DMS153 treated with DMSO at 0.1 percent for 48 hours (cell line): ENCODE data around the gene EVC.
"Not testable (repeated sequence)": the region's sequence is repeated elsewhere in the genome, so short reads cannot be mapped to it uniquely, and the experiment has no call there.

Experiments
- DNase-seq: peaks from one replicate; lab custom pipeline; 2025; ENCODE audit not compliant: unreplicated experiment; lab: John Stamatoyannopoulos, UW

The EVC gene

GRCh38 chr4:5810151-5810550 lies 99.2 kb downstream of the EVC start:
- no peak for DNase-seq

GRCh38 chr4:5810770-5811430 lies 99.9 kb downstream of the EVC start:
- no peak for DNase-seq

DNA sequence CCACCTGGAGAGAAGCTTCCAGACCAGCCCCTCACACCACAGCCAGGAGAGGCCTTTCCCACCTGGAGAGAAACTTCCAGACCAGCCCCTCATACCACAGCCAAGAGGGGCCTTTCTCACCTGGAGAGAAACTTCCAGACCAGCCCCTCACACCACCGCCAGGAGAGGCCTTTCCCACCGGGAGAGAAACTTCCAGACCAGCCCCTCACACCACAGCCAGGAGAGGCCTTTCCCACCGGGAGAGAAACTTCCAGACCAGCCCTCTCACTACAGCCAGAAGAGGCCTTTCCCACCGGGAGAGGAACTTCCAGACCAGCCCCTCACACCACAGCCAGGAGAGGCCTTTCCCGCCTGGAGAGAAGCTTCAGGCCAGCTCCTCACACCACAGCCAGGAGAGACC lies 101.1 kb downstream of the EVC start:
- not testable (repeated sequence) for DNase-seq

- DNase-seq = no peak
These were observed 101.7 kb downstream of the EVC start for GRCh38 chr4:5812506-5813229.

DNA sequence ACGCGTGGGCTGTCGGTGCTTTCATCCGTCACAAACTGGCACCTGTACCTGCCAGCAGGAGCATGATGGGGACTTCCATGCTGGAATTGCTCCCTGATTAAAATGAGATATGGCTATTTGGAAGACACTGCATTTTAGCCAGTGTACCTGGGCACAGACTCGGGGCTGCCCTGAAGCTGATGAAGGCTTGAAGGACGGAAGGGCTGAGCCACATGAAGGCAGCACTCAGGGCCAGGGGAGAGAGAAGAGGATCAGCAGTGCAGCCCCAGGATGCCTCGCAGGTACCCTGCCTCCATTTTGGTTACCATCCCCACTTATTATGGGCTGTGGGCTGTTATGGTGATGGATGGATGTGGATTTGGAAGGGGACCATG lies 102.9 kb downstream of the EVC start:
- DNase-seq = no peak

- no peak for DNase-seq
These were observed 103.4 kb downstream of the EVC start for GRCh38 chr4:5814421-5814820.

- no peak for DNase-seq
These were observed 104.6 kb downstream of the EVC start for GRCh38 chr4:5815641-5816040.

GRCh38 chr4:5816101-5816500 lies 105.1 kb downstream of the EVC start:
- no peak for DNase-seq

DNA sequence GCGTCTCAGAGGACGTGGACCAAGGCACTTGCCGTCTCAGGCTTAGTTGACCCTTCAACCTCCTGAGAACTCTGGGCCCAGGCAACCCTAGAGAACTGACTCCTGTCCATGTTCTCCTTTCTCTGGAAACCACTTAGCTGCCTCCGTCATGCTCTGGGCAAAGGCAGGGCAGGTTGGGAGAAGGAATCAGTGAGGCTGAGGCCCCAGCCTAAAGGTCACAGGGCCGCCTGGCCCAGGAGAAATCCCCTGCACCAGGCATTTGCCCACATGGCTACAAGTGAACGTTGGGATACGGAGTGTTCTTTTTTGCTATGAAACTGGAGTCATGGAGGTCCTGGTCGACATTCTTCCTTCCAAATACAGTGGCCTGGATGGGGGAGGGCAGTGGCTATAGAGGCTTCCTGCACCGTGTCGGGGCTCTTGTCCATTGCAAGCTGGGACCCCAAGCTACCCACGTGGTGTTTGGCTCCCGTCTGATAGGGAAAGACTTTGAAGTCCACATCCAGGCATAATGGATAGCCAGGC lies 105.9 kb downstream of the EVC start:
- no peak for DNase-seq

GRCh38 chr4:5821665-5822358 lies 110.8 kb downstream of the EVC start:
- no peak for DNase-seq

GRCh38 chr4:5822619-5823018 lies 111.6 kb downstream of the EVC start:
- no peak for DNase-seq

GRCh38 chr4:5823542-5824211 lies 112.7 kb downstream of the EVC start:
- no peak for DNase-seq

GRCh38 chr4:5824227-5824626 lies 113.2 kb downstream of the EVC start:
- DNase-seq = no peak

DNA sequence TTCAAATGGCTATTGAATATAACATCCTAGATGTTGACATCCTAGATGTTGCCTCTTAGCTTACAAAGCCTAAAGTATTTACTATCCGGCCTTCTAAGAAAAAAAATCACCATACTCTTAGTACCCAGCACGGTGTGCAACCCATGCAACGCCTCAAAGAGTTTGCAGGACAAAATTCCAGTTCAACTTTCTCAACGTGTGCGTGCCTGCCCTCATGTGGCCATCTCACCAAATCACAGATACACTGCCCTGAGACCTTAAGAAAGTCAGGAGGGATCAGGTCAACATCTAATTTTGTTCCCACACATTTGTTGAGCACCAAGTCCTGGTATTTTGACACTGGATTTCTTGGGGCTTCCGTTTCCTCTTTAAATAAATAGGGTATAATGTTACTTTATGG lies 113.6 kb downstream of the EVC start:
- no peak for DNase-seq

- DNase-seq = no peak
These were observed 114.5 kb downstream of the EVC start for GRCh38 chr4:5825321-5826041.

DNA sequence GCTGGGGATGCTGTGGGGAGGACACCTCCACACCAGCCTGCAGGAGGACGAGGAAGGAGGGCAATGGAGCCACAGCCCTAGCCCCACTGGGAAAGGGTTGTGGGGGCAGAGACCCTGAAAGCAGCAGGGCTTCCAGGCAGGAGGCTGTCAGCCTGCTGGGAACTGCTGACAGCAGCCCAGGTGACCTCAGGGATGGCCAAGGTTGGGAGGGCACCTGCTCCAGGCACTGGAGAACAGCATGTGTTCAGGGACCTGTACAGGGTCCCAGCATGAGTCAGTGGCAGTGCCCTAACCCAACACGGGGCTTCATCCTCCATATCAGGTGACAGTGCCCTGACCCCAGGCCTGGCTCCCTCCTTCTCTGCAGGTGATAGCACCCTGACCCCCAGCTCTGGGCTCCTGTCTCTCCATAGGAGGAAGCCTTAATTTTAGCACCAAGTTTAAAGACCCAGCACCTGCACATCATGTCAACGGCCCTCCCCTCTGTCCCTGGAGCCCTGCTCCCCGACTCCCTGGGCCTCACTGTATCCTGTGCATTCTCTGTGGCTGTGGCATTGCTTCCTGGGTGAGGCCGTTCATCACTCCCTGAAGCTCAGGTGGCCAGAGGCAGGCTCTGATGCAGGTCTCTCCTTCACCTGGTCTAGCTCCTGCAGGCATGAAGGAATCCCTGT lies 115.6 kb downstream of the EVC start:
- no peak for DNase-seq

DNA sequence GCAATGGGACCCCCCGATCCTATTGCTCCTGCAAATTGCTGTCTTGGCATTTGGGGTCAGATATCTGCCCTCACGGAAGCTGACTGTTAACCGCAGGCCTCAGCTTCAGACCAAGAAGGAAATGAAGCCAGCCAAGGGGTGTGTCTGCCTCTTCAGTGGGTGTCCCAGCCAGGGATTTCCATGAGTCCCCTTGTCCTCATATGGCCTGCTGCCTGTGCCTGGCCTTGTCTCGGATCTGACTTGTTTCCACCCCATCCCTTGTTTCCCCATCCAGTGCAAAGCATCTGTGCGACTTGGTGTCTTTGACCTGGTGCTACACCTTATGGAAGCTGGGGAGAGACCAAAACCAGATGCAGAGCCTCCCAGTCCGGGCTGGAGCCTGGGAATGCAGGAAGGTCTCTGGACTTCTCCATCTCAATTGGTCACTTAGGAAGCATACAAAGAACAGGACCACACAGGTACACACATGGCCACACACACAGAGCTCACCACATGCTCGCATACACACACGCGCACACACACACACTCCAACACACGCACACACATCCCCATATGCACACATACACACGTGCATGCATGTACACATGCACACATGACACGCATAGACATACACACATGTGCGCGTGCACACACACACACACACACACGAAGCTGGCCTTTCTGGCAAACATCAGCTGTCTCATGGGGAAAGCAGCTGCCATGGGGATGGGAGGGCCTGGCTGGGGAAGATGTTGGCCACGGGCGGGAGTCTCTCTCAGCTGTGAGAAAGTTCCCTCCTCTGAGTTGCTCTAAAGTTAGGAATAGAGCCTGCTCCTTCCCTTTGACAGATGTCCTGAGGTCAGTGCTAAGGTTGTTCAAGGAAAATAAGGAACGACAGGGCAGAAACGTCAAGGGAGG lies 116.4 kb downstream of the EVC start:
- DNase-seq = no peak

DNA sequence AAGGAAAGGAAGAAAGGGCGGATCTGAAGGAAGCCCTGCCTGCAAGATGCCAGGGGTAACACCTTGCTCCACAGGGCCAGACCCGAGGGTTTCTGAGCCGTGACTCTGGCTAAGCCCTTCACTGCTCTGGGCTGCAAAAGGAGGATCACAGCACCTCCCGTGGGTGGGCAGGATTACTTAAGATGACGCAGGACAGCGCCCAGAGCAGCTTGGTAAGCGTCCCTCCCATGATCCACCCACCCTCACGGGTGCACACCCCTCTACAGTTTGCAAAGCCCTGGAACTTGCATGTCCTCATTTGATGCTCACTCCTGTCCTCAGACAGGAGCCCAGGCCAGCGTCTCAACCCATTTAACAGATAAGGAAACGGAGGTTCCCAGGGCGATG lies 117.0 kb downstream of the EVC start:
- DNase-seq = no peak

DNA sequence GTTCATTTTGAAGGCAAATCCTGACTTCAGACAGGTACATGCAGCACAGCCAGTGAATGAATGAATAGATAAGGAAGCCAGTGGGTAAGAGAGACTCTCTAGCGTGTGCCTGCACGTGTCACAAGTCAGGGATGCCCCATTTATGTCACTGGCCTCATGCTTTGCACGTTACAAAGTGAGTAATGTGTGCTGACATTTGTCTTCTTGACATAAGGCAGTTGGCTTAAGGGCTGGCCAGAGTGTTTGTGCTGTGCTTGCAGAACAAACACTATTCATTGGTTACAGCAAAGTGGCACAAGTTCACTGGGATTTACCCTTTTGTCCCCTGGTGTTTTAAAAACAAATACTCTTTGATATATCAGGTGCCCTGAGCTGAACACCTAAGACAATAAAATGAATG lies 125.9 kb downstream of the EVC start:
- no peak for DNase-seq
